Stomach smooth muscle (tissue), 2 donors: ENCODE data around the gene FZR1.

ENCODE experiments used
- H3K27ac ChIP-seq: one replicate; pipeline ENCODE4 v1.7.0; 2013; ENCODE audit warnings: mild to moderate bottlenecking, low read length, inconsistent platforms
- H3K27me3 ChIP-seq, 2 donors: one replicate each; pipeline ENCODE4 v1.7.0; 2013; ENCODE audit warnings: low read length in 2 of 2; ENCODE audit not compliant: insufficient read depth in 2 of 2, control insufficient read depth in 1 of 2
- H3K36me3 ChIP-seq, 2 donors: one replicate each; pipeline ENCODE4 v1.7.0; 2013; ENCODE audit warnings: low read length in 2 of 2; ENCODE audit not compliant: control insufficient read depth in 2 of 2, insufficient read depth in 2 of 2
- H3K4me1 ChIP-seq: one replicate; pipeline ENCODE4 v1.7.0; 2013; ENCODE audit warnings: low read length; ENCODE audit not compliant: control insufficient read depth, insufficient read depth
- H3K4me3 ChIP-seq, 2 donors: one replicate each; pipeline ENCODE4 v1.7.0; 2013; ENCODE audit warnings: low read length in 2 of 2
- H3K9ac ChIP-seq, 2 donors: one replicate each; pipeline ENCODE4 v1.7.0; 2013; ENCODE audit warnings: low read length in 2 of 2, mild to moderate bottlenecking in 1 of 2
- H3K9me3 ChIP-seq, 2 donors: one replicate each; pipeline ENCODE4 v1.7.0; 2013; ENCODE audit warnings: low read length in 2 of 2; ENCODE audit not compliant: control insufficient read depth in 2 of 2
- donor health status: healthy.
- donor health status: Pancreatic carcinoma.

Gene FZR1

GRCh38 chr19:3482507-3483225 lies 23.4 kb upstream of the FZR1 start:
- Histone ChIP-seq H3K27me3 (peaks cover 22 to 26% of the 10 kb centered on the region in 2 donors), H3K36me3 (no peaks in the 10 kb centered on the region), H3K27ac (no peak overlapping the region), H3K4me3 (no peak overlapping the region), H3K9me3 (no peaks in the 10 kb centered on the region), H3K4me1 (peaks cover 4% of the 10 kb centered on the region), H3K9ac (no peak overlapping the region)

- peaks cover 18 to 26% of the 10 kb centered on the region in 2 donors for H3K27me3 ChIP-seq
- peaks cover 4% of the 10 kb centered on the region for H3K4me1 ChIP-seq
- H3K9ac ChIP-seq: no peak within 1 kb of the TSS
- H3K9me3 ChIP-seq: no peaks in the 10 kb centered on the region
- H3K36me3 ChIP-seq: no peaks in the 10 kb centered on the region
- H3K4me3 ChIP-seq: no peak within 1 kb of the TSS
- no peak within 1 kb of the TSS for H3K27ac ChIP-seq
Observed at GRCh38 chr19:3483226-3483628, 22.9 kb upstream of the FZR1 start, which contains the start of gene SMIM44. SMIM44 (minus strand) TSS chr19:3483441; CDS start chr19:3483403, 38 bp downstream.

- Histone ChIP-seq H3K9me3 (no peaks in the 10 kb centered on the region), H3K27ac (no peak overlapping the region), H3K4me3 (no peak overlapping the region), H3K27me3 (no peaks in the 10 kb centered on the region), H3K4me1 (no peaks in the 10 kb centered on the region), H3K36me3 (peaks cover 8 to 26% of the 10 kb centered on the region in 2 donors), H3K9ac (no peak overlapping the region)
Observed at GRCh38 chr19:3491396-3492119, 14.6 kb upstream of the FZR1 start.

DNA sequence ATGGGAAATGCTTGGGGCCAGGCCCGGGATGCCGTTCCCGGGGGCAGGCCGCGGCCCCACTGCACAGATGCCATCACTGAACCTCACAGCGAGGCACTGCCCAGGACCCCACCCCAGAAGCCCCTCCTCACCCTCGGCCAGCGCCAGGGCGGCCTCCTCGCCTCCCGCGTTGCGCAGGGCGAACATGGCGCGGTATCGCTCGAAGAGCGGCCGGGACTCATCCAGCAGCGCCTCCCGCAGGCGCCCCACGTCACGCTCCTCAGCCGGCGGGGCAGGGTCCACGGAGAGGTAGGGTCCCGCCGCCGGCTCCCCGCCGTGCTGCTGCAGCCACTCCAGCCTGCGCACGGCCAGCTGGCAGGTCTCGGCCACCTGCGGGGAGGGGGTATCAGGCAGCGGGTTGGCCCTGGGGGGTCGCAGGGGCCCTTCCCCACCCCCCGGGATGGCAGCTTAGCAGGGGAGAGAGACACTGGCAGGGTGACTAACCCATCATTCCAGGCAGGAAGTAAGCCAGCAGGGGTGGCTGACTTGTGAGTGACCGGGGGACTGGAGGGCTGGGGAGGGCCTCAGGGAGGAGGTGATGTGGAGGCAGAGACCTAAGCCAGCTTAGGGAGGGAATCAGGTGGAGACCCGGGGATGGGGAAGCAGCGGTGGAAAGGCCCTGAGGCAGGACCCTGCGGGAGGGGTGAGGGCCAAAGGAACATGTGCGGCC lies 13.8 kb upstream of the FZR1 start:
- Histone ChIP-seq H3K9me3 (no peaks in the 10 kb centered on the region), H3K27me3 (no peaks in the 10 kb centered on the region), H3K9ac (no peak overlapping the region), H3K27ac (no peak overlapping the region), H3K4me3 (no peak overlapping the region), H3K36me3 (peaks cover 13 to 29% of the 10 kb centered on the region in 2 donors), H3K4me1 (no peaks in the 10 kb centered on the region)

DNA sequence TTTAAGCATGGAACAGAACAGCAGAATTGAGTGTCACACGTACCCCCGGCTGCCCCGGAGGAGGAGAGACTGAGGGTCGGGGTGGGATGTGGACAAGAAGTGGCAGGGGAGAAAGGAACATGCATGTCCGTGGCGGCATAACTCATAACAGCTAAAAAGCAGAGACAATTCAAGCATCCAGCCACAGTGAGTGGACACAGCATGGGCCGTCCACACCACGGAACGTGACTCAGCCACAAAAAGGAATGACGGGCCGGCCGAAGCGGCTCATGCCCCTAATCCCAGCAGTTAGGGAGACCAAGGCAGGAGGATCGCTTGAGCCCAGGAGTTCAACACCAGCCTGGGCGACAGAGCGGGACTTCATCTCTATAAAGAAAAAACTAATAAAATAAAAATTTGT lies 13.2 kb upstream of the FZR1 start:
- H3K9ac ChIP-seq: no peak overlapping the region
- peaks cover 14 to 29% of the 10 kb centered on the region in 2 donors for H3K36me3 ChIP-seq
- H3K27me3 ChIP-seq: no peaks in the 10 kb centered on the region
- no peak overlapping the region for H3K4me3 ChIP-seq
- no peaks in the 10 kb centered on the region for H3K4me1 ChIP-seq
- H3K27ac ChIP-seq: no peak overlapping the region
- H3K9me3 ChIP-seq: no peaks in the 10 kb centered on the region

GRCh38 chr19:3493651-3494050 lies 12.5 kb upstream of the FZR1 start:
- no peaks in the 10 kb centered on the region for H3K9me3 ChIP-seq
- no peaks in the 10 kb centered on the region for H3K27me3 ChIP-seq
- H3K4me1 ChIP-seq: no peaks in the 10 kb centered on the region
- H3K4me3 ChIP-seq: no peak overlapping the region
- H3K36me3 ChIP-seq: peaks cover 14 to 29% of the 10 kb centered on the region in 2 donors
- no peak overlapping the region for H3K9ac ChIP-seq
- no peak overlapping the region for H3K27ac ChIP-seq

DNA sequence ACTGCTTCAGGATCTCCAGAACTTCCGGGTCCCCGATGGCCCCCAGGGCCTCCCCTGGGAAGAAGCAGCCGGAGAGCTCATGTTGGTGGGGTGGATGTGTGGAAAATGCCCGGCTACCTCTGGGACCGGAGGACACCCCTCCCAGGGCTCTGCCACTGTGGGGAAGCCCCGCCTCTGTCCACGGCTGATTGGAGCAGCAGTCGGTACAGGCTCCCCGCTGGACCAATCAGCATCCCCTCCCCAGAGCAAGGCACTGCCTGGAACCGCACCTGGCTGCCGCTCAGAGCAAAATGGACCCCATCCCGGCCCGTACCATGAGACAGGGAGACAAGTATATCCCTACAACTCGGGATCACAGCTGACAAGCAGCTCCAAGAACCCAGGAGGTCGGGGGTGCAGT lies 12.1 kb upstream of the FZR1 start:
- peaks cover 14 to 29% of the 10 kb centered on the region in 2 donors for H3K36me3 ChIP-seq
- no peaks in the 10 kb centered on the region for H3K4me1 ChIP-seq
- H3K27me3 ChIP-seq: no peaks in the 10 kb centered on the region
- H3K4me3 ChIP-seq: no peak overlapping the region
- H3K9me3 ChIP-seq: no peaks in the 10 kb centered on the region
- no peak overlapping the region for H3K9ac ChIP-seq
- H3K27ac ChIP-seq: no peak overlapping the region

DNA sequence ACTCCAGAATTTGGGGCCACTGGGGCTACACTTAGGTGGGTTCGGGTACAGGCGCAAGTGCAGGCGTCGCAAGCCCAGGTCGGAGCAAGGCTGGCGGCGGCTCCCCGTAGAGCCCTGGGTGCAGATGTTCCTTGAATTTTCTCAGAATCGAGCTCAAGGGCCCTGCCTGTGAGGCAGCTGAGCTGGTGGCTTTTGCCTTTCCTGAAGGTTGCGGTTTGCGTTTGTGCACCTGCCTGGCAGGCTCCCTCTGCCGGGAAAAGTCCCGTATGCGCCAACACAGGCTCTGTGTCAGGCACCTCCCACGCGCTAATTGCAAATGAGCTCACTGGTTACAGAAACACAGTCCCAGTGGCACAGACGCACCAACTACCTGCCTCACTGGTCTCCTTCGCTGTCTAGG lies 11.6 kb upstream of the FZR1 start:
- Histone ChIP-seq H3K4me3 (no peak overlapping the region), H3K27ac (no peak overlapping the region), H3K27me3 (no peaks in the 10 kb centered on the region), H3K9me3 (no peaks in the 10 kb centered on the region), H3K9ac (no peak overlapping the region), H3K36me3 (peaks cover 14 to 29% of the 10 kb centered on the region in 2 donors), H3K4me1 (peaks cover under 1% of the 10 kb centered on the region)

- H3K9me3 ChIP-seq: no peaks in the 10 kb centered on the region
- no peak overlapping the region for H3K4me3 ChIP-seq
- no peak overlapping the region for H3K27ac ChIP-seq
- H3K4me1 ChIP-seq: peaks cover 11% of the 10 kb centered on the region
- peaks cover 14 to 27% of the 10 kb centered on the region in 2 donors for H3K36me3 ChIP-seq
- H3K9ac ChIP-seq: no peak overlapping the region
- no peaks in the 10 kb centered on the region for H3K27me3 ChIP-seq
Observed at GRCh38 chr19:3496392-3497273, 9.5 kb upstream of the FZR1 start.
